ENCODE data around the gene MED15. TPM values are rescaled to one million over a fixed set of nuclear protein-coding genes. Genes with fewer than 3 reads are reported as not detected.

MED15 gene
- total RNA-seq, 4 donors from 2014 or later: 35.1 to 88.9 (median 49.9) TPM

DNA sequence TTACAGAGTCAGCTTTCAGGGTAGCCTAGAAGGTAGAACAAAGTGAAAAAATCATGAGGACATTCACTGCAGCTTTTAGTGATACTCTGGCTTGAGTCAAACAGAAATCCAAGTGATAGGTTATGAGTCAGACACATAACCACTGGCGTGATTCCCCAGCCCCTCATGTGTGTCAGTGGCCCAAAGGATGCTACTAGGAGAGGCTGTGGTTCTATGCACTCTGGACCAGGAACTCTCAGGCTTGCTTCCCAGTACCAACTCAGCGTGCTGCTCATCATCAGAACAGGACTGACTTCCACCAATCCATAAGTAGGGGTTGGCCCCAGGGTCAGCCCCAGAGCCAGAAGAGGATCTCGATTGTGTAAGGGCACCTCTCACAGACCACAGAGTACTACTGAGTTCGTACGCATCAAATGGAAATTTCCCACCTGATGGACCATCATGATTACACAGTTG lies 116.8 kb downstream of the MED15 start:
- TF ChIP-seq, protein P1, sequence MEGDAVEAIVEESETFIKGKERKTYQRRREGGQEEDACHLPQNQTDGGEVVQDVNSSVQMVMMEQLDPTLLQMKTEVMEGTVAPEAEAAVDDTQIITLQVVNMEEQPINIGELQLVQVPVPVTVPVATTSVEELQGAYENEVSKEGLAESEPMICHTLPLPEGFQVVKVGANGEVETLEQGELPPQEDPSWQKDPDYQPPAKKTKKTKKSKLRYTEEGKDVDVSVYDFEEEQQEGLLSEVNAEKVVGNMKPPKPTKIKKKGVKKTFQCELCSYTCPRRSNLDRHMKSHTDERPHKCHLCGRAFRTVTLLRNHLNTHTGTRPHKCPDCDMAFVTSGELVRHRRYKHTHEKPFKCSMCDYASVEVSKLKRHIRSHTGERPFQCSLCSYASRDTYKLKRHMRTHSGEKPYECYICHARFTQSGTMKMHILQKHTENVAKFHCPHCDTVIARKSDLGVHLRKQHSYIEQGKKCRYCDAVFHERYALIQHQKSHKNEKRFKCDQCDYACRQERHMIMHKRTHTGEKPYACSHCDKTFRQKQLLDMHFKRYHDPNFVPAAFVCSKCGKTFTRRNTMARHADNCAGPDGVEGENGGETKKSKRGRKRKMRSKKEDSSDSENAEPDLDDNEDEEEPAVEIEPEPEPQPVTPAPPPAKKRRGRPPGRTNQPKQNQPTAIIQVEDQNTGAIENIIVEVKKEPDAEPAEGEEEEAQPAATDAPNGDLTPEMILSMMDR (IDR thresholded peaks at IDR 0.05; ENCODE audit: low read depth): no peak

DNA sequence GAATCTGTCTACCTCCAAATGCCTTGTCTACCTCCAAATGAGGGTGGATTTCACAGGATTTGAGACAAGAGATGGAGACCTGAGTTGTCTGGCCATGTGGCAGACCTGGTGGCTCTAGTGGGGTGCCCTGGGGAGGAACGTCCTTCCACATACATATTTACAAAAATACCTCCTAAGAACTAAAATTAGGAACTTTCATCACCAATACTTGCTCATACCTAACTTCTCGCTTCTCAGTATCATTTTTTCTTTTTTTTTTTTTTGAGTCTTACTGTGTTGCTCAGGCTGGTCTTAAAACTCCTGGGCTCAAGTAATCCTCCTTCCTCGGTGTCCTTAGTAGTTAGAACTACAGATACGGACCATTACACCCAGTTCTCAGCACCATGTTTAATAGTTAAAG lies 117.9 kb downstream of the MED15 start:
- TF ChIP-seq, protein P1 (IDR thresholded peaks at IDR 0.05; ENCODE audit: low read depth): no peak

DNA sequence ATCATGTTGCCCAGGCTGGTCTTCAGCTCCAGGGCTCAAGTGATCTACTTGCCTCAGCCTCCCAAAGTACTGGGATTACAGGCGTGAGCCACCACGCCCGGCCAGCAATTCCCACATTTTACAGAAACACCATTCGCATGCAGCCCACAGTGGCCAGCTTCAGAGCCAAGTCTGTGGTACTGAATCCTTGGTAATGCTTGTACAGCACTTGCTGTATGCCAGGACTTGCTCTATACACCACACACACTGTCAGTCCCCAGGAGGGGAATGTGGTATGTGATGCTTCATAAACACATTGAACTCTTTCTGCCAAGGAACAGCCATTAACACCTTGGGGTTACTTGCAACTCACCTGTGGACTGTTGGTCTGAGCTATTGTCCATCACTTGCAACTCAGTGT lies 119.4 kb downstream of the MED15 start:
- TF ChIP-seq, protein P1 (IDR thresholded peaks at IDR 0.05; ENCODE audit: low read depth): no peak

DNA sequence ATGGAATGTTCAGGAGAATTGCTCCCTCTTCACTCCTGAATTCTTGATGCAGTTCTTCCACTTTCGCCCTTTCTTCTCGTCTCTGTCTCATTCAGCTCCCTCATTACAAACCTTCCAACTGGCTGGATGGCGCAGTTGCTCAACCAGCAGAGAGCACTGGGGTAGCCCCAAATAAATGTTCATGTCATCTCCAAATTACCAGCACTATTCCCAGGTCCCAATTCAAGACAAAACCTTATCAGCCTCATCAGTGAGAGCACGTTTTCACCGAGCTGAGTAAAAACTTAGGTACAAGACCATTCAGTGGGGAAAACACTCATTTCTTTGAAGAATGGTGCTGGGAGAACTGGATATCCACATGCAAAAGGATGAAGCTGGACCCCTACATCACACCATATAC lies 120.0 kb downstream of the MED15 start:
- TF ChIP-seq, protein P1 (IDR thresholded peaks at IDR 0.05; ENCODE audit: low read depth): no peak

DNA sequence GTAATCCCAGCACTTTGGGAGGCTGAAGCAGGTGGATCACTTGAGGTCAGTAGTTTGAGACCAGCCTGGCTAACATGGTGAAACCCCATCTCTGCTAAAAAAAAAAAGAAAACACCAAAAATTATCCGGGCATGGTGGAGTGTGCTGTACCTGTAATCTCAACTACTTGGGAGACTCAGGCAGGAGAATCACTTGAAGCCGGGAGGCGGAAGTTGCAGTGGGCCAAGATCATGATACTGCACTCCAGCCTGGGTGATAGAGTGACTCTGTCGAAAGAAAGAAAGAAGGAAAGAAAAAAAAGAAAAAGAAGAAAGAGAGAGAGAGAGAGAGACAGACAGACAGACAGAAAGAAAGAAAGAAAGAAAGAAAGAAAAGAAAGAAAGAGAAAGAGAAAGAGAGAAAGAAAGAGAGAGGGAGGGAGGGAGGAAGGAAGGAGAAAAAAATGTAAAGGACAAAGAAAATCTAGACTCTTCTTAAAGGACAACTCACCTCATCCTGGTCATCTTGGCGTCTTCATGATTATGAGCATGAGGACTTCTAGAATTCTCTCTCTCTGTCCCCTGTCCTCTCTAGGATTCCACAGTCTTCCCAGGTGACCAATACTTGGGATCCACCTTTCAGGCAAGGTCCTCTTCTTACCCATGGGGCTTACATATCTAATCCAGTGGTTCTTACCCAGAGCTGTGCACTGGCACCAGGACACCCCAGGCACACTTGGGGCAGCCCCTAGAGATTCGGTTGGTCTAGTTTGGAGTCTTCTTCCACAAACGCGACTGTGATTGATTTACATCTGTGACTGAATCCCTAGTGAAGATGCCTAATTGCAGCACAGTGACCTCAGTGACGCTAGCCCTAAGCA lies 120.9 kb downstream of the MED15 start:
- TF ChIP-seq, protein P1 (IDR thresholded peaks at IDR 0.05; ENCODE audit: low read depth): no peak

DNA sequence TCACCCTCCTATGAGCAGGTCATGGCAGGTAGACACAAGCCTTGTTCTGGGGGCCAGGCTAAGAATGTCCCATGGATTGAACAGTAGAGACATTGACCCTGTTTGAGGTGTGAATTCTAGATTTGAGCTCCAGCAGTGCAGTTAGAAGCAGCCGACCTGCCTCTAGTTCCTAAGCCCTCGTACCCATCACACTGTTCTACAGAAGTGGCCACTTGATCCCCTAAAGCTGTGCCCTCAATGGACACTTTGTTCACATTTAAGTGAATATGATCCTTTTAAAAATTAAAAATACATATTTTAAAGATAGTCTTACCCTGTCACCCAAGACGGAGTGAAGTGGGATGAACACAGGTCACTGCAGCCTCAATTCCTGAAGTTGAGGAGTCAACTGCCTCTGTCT lies 122.0 kb downstream of the MED15 start:
- TF ChIP-seq, protein P1 (IDR thresholded peaks at IDR 0.05; ENCODE audit: low read depth): no peak

DNA sequence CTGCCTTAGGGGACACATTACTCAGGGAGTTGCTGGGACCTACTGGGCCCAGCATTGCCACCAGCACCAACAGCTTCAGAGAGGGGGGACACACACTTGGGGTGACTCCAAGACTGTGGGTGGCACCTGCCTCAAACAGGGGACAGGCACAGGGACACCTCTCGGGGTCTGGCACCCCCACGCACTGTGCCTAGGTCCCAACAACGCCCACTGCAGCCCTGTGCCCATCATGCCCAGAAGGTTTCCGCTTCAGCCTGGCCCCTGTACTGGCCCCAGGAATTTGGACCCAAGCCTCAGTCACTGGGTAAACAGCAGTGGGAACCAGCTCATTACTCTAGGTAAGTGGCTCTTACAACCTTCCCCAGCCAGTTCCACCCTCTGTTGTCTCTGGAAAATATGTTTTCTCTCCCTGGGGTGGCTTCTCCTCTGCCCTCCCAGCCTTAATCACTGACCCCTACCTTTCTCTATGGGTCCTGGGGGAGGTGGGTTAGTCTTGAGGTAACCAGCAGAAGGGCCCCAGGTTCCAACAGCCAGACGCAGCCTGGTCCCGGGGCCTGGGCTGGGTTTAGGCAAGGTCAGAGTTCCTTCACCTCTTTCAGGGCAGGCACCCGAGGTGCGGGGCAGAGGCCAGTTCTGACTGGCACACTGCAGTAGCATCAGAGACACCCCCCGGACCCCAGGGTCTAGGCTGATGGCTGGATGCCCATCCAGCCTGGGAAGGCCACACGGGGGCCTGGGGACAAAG lies 123.6 kb downstream of the MED15 start:
- TF ChIP-seq, protein P1 (IDR thresholded peaks at IDR 0.05; ENCODE audit: low read depth): no peak
